RCC 7860 (cell line): ENCODE measurements around the gene GGCX.
A peak's percentile ranks its signal among the peaks of the same experiment; 100 is the strongest.
"Not testable (repeated sequence)": the region's sequence is repeated elsewhere in the genome, so short reads cannot be mapped to it uniquely, and the experiment has no call there.

Experiments used
- DNase-seq: peaks from one replicate; pipeline ENCODE4 v3.0.0-alpha.2; 2015; ENCODE audit warnings: low spot score
- FAIRE-seq: peaks from 2 replicates; lab custom pipeline; 2012; peaks lifted over from hg19 to GRCh38; lab: Jason Lieb, UNC

The GGCX gene

GRCh38 chr2:85594715-85595300 lies 33.5 kb upstream of the GGCX start:
- FAIRE-seq: no peak

GRCh38 chr2:85593023-85593422 lies 31.7 kb upstream of the GGCX start:
- DNase-seq (no peak), FAIRE-seq (no peak)

More at GRCh38 chr2:85594715-85595300, 33.5 kb upstream of the GGCX start:
- no peak for DNase-seq

DNA sequence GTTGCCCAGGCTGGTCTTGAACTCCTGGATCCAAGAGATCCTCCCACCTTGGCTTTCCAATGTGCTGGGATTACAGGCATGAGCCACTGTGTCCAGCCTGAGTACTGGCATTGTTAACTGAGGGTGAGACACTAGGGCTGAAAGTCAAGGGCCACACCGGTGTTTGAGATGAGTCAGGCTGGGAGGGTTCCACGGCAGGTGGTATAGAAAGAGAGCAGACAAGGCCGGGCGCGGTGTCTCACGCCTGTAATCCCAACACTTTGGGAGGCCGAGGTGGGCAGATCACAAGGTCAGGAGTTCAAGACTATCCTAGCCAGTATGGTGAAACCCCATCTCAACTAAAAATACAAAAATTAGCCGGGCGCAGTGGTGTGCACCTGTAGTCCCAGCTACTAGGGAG lies 31.0 kb upstream of the GGCX start:
- not testable (repeated sequence) for DNase-seq, FAIRE-seq

GRCh38 chr2:85591563-85591962 lies 30.3 kb upstream of the GGCX start:
- FAIRE-seq: no peak
- no peak for DNase-seq

DNA sequence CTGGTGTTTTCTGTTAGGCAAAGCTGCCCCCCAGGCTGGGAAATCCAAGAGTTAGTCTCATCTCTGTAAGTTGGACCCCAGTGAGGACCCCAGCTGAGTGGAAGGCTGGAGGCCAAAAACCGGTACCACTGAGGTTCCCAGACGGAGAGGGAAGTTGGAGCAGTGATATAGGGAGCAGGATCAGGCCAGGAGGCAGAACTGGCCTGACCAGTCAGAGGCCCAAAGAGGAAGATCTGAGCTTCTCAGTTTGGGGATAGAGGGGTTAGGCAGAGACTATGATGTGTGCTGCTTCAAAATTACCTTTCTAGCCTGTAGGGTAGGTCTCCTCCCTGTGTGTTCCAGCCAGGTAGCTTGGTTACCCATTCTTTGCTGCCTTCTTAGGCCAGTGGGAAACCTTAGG lies 29.7 kb upstream of the GGCX start:
- DNase-seq (no peak), FAIRE-seq (no peak)

GRCh38 chr2:85589982-85590791 lies 28.9 kb upstream of the GGCX start:
- FAIRE-seq: no peak
- peak; percentile 82 for DNase-seq

DNA sequence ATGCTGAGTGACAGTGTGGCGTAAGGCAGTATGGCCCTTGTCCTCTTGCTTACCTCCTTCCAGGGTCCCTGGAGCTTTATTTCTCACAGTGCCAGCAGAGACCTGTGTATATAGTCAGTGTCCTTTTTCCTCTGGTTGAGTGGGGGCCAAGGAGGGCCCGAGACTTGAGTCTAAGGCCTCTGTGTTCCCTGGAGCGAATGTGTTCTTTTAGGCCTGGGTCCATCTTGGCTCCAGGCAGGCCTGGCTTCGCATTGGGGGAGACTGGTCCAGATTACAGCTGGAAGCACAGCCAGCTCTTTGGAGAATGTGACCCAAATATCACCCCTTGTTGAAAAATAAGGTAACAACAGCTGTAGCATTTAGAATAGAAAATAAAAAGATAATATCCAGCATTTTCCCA lies 27.9 kb upstream of the GGCX start:
- no peak for FAIRE-seq
- DNase-seq: no peak

- DNase-seq (no peak), FAIRE-seq (no peak)
Measured at GRCh38 chr2:85588645-85589044, 27.4 kb upstream of the GGCX start.

GRCh38 chr2:85588236-85588635 lies 26.9 kb upstream of the GGCX start:
- FAIRE-seq (no peak), DNase-seq (no peak)

GRCh38 chr2:85585781-85586105 lies 24.4 kb upstream of the GGCX start:
- peak; percentile 87 for DNase-seq
- FAIRE-seq: peak; percentile 76

DNA sequence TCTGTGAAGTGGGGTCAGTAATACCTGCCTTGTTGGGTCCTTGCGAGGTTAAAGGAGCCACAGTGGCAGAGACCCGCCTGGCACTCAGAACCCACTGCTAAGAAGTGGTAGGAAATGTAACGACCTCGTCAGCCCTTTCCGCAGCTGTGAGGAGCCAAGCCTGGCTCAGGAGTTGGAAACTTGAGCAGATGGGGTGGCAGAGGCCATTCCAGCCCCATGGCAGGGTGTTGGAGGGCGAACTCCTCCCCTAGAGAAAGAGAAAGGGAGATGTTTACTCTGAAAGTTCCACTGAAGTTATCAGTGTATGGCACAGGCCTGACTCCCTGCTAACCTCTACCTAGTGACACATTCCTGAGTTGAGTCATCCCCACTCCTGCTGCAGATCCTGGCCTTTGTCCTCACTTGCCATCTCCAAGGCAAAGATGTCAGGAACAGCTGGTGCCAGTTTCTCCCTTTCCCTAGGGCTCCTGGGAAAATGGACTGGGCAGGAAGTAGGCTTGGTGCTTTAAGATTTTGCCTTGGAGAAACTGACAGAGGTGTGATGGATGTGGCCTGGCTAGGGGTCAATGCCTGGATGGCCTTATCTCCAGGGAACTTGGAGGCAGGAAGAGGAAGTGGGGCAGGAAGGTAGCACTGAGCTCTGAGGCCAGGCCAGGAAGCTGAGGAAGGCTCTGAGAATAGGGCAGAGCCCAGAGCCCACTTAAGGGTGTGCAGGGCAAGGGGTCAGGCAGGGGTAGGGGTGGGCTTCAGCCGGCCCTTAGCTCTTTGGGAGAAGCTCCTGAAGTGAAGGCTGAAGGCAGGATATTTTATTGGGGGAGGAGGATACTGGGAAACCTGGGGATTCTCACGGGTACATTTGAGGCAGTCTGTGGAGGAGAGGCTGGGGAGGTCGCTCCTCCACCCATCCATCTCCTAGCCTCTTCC lies 23.8 kb upstream of the GGCX start:
- DNase-seq (peak; percentile 98), FAIRE-seq (peak; percentile 92)

DNA sequence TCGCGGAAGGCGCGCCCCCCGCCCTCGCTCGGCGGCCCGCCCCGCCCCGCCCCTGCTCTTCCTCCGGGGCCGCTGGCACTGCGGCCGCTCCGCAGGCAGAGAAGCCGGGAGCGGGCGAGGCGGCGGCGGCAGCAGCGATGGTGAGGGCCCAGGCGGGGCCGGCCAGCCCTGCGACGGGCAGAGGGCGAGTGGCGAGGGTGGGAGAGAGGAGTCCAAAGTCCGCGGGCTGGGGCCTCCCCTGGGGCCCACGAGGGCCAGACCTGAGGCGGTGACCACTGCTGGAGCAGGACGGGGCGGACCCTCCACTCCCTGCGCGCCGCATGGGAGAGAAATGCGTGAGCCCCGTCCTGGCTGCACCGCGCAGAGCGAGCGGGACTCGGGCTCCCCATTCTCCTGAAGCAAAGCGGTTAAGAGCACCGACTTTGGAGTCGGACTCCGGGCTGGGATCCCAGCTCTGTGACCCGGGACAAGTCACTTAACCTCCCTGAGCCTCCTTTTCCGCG lies 23.1 kb upstream of the GGCX start, which contains the start of gene VAMP5:
VAMP5 (plus strand) TSS at position 78 of the 503 bp plus-strand sequence; CDS start at position 138, 60 bp downstream.
- FAIRE-seq: no peak
- no peak for DNase-seq

DNA sequence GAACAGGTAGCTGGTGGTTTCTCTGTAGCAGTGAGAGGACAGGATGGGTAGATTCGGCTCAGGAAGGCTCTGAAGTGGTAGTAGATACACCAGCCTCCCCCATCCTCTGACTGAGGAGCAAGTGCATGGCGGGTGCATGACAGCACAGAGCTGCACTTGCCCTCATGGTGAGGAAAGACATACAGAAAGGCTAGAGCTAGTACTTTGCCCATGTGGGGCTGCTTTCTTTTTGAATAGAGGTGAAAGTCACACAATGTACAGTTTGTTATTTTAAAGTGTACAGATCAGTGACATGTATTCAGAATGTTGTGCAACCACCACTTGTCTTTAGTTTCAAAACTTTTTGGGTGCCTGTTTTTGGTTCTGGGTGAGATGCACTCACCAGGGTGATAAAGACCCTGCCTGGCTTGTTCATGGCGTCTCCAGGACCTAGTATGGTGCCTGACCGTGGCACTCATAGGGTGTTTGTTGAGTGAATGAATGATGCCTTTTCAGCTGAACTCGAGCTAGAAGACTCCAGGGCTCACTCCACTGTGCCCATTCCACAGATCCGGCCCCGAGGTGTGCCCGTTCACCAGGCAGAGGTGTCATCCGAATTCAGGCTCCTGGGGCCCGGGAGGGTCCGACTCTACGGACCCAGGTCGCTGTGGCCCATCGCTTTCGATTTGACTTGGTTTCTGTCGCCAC lies 22.5 kb upstream of the GGCX start:
- FAIRE-seq: no peak
- DNase-seq: no peak

GRCh38 chr2:85582492-85582891 lies 21.2 kb upstream of the GGCX start:
- FAIRE-seq (no peak), DNase-seq (no peak)

- DNase-seq (no peak), FAIRE-seq (no peak)
Measured at GRCh38 chr2:85580206-85580605, 18.9 kb upstream of the GGCX start.

- FAIRE-seq (no peak), DNase-seq (no peak)
Measured at GRCh38 chr2:85579266-85579935, 18.1 kb upstream of the GGCX start.

- DNase-seq: no peak
Measured at GRCh38 chr2:85578243-85579180, 17.2 kb upstream of the GGCX start.

GRCh38 chr2:85577386-85578242 lies 16.3 kb upstream of the GGCX start, which contains the start of gene VAMP8:
Gene VAMP8 (plus strand): TSS chr2:85577586. CDS start chr2:85577647, 61 bp downstream.
- no peak for FAIRE-seq

More at GRCh38 chr2:85578243-85579180, 17.2 kb upstream of the GGCX start:
- no peak for FAIRE-seq

More at GRCh38 chr2:85577386-85578242, 16.3 kb upstream of the GGCX start, which contains the start of gene VAMP8:
- DNase-seq: peak; percentile 37
